ENCODE results near the gene DNAI4. TPM values are rescaled to one million over a fixed set of nuclear protein-coding genes. Genes with fewer than 3 reads are reported as not detected.
A peak's percentile ranks its signal among the peaks of the same experiment; 100 is the strongest.

The DNAI4 gene
- total RNA-seq, 2 experiments from 2014 or later: 1.9 to 10.2 TPM

GRCh38 chr1:66767626-66768025, 157.0 kb downstream of the DNAI4 start:
- intact Hi-C loops (cut with micrococcal nuclease; ENCODE audit: unreplicated experiment): loop anchor here (2.0 to 10.0 kb wide), 4 partner anchors 435 to 967 kb away; partner anchors contain the start of gene SERBP1

GRCh38 chr1:66764994-66765578, 159.6 kb downstream of the DNAI4 start:
- TF ChIP-seq, protein P1, sequence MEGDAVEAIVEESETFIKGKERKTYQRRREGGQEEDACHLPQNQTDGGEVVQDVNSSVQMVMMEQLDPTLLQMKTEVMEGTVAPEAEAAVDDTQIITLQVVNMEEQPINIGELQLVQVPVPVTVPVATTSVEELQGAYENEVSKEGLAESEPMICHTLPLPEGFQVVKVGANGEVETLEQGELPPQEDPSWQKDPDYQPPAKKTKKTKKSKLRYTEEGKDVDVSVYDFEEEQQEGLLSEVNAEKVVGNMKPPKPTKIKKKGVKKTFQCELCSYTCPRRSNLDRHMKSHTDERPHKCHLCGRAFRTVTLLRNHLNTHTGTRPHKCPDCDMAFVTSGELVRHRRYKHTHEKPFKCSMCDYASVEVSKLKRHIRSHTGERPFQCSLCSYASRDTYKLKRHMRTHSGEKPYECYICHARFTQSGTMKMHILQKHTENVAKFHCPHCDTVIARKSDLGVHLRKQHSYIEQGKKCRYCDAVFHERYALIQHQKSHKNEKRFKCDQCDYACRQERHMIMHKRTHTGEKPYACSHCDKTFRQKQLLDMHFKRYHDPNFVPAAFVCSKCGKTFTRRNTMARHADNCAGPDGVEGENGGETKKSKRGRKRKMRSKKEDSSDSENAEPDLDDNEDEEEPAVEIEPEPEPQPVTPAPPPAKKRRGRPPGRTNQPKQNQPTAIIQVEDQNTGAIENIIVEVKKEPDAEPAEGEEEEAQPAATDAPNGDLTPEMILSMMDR (conservative IDR thresholded peaks at IDR 0.05; ENCODE audit: low read length): peak; percentile 99
- no peak for TF ChIP-seq EZH2phosphoT487 (IDR thresholded peaks at IDR 0.05; ENCODE audit: borderline replicate concordance, low read depth, low read length)
- ChIA-PET CTCF (ENCODE audit: unreplicated experiment) (interaction anchor here (1.6 kb wide), 1 partner anchor 384 kb away, joined by 5 read pairs; no protein-coding TSS in a partner anchor), POLR2A (interaction anchor here (0.6 to 1.5 kb wide), 6 partner anchors 9 to 920 kb away, joined by 3 to 7 read pairs (median 3); partner anchors contain the start of gene GADD45A)
- Histone ChIP-seq H3K4me3 (ENCODE audit: low read depth, low read length, poor library complexity, severe bottlenecking) (peak overlapping the region; percentile 5), H3K4me1 (ENCODE audit: insufficient read depth, low read length, poor library complexity, severe bottlenecking) (peaks cover 56% of the 10 kb centered on the region), H3K36me3 (ENCODE audit: insufficient read depth, low read length) (no peaks in the 10 kb centered on the region; the same call in 1 of the 2 replicates), H3K9me2 (ENCODE audit: insufficient read depth, low read length) (no peaks in the 10 kb centered on the region), H3K27ac (ENCODE audit: low read depth, low read length, poor library complexity, severe bottlenecking) (peak overlapping the region; percentile 99), H2AFZ (ENCODE audit: low read length) (peak overlapping the region; percentile 93), H3K4me2 (ENCODE audit: low read length) (peak overlapping the region; percentile 64), H3K79me2 (ENCODE audit: insufficient read depth, low read depth, low read length) (no peaks in the 10 kb centered on the region), H4K20me1 (ENCODE audit: insufficient read depth, low read length) (no peaks in the 10 kb centered on the region), H3K9me3 (ENCODE audit: low read length) (peaks cover 12% of the 10 kb centered on the region; the same call in 1 of the 2 replicates)
- intact Hi-C loops (cut with micrococcal nuclease; ENCODE audit: unreplicated experiment): loop anchor here (1.0 to 10.0 kb wide), 8 partner anchors 219 to 970 kb away; no protein-coding TSS in a partner anchor
- DNase-seq (ENCODE audit: low spot score): peak; percentile 79
- no TSS peak for BruUV-seq (replicated peaks)

More at GRCh38 chr1:66767626-66768025, 157.0 kb downstream of the DNAI4 start:
- Histone ChIP-seq H3K9me3 (ENCODE audit: low read length) (peaks cover 7% of the 10 kb centered on the region; the same call in 1 of the 2 replicates), H3K9me2 (ENCODE audit: insufficient read depth, low read length) (no peaks in the 10 kb centered on the region), H3K4me2 (ENCODE audit: low read length) (peak overlapping the region; percentile 88), H2AFZ (ENCODE audit: low read length) (peak overlapping the region; percentile 74), H3K4me3 (ENCODE audit: low read depth, low read length, poor library complexity, severe bottlenecking) (peak overlapping the region; percentile 63), H4K20me1 (ENCODE audit: insufficient read depth, low read length) (no peaks in the 10 kb centered on the region), H3K4me1 (ENCODE audit: insufficient read depth, low read length, poor library complexity, severe bottlenecking) (peaks cover 77% of the 10 kb centered on the region), H3K79me2 (ENCODE audit: insufficient read depth, low read depth, low read length) (no peaks in the 10 kb centered on the region), H3K36me3 (ENCODE audit: insufficient read depth, low read length) (peaks cover 5% of the 10 kb centered on the region), H3K27ac (ENCODE audit: low read depth, low read length, poor library complexity, severe bottlenecking) (peak overlapping the region; percentile 99)
- ChIA-PET POLR2A (interaction anchor here (0.6 to 2.6 kb wide), 5 partner anchors 8 to 379 kb away, joined by 3 to 9 read pairs (median 3); partner anchors contain the start of genes DNAI4 and MIER1), CTCF (ENCODE audit: unreplicated experiment) (interaction anchor here (0.5 kb wide), 1 partner anchor 495 kb away, joined by 3 read pairs; no protein-coding TSS in a partner anchor)
- DNase-seq (ENCODE audit: low spot score): no peak
- no peak for TF ChIP-seq EZH2phosphoT487 (IDR thresholded peaks at IDR 0.05; ENCODE audit: borderline replicate concordance, low read depth, low read length)
- no TSS peak for BruUV-seq (replicated peaks)

Other genes with a start within 250 kb of the DNAI4 start
- 0.59 and 0.66 TPM in 2 replicates for gene DYNLT5, start 172.4 kb downstream of the DNAI4 start, total RNA-seq (2014; rRNA removed; shearing (Covaris generic))
- 0.30 TPM in 1 of 2 replicates, not detected in the other for gene DYNLT5, start 172.4 kb downstream of the DNAI4 start, total RNA-seq (2022)
- gene INSL5, start 123.6 kb downstream of the DNAI4 start, total RNA-seq (2014; rRNA removed; shearing (Covaris generic)): not detected in 2 replicates
- gene INSL5, start 123.6 kb downstream of the DNAI4 start, total RNA-seq (2022): not detected in 2 replicates
- 24.4 and 38.0 TPM in 2 replicates for gene MIER1, start 134 bp upstream of the DNAI4 start, total RNA-seq (2014; rRNA removed; shearing (Covaris generic))
- 43.8 and 45.9 TPM in 2 replicates for gene MIER1, start 134 bp upstream of the DNAI4 start, total RNA-seq (2022)
- gene SLC35D1, start 129.3 kb upstream of the DNAI4 start, total RNA-seq (2014; rRNA removed; shearing (Covaris generic)): 10.8 and 11.2 TPM in 2 replicates
- gene SLC35D1, start 129.3 kb upstream of the DNAI4 start, total RNA-seq (2022): 13.1 and 13.3 TPM in 2 replicates
- gene C1orf141, start 210.1 kb upstream of the DNAI4 start, total RNA-seq (2014; rRNA removed; shearing (Covaris generic)): not detected in 2 replicates
- gene C1orf141, start 210.1 kb upstream of the DNAI4 start, total RNA-seq (2022): not detected in 2 replicates
- gene IL23R, start 241.6 kb upstream of the DNAI4 start, total RNA-seq (2014; rRNA removed; shearing (Covaris generic)): not detected in 2 replicates
- gene IL23R, start 241.6 kb upstream of the DNAI4 start, total RNA-seq (2022): 0.13 and 0.23 TPM in 2 replicates